ENCODE data around the gene REXO1.

DNA sequence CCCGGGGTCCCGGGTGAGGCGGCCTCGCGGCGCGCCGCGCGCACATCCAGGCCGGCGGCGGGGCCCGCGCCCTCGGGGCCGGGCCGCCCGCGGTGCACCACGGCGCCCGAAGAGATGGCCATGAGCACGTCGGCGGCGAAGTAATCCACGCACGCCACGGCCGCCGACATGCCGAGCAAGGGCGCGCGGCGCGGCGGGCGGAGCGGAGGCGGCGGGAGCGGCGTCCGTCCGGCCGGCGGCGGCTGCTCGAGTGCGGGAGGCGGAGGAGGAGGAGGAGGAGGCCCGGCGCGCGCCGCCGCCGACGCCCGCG is 15.0 kb upstream of the REXO1 start, which contains the start of gene KLF16:
- TF ChIP-seq EP300 (IDR thresholded peaks at IDR 0.05) = no peak
- TF ChIP-seq, protein P1, sequence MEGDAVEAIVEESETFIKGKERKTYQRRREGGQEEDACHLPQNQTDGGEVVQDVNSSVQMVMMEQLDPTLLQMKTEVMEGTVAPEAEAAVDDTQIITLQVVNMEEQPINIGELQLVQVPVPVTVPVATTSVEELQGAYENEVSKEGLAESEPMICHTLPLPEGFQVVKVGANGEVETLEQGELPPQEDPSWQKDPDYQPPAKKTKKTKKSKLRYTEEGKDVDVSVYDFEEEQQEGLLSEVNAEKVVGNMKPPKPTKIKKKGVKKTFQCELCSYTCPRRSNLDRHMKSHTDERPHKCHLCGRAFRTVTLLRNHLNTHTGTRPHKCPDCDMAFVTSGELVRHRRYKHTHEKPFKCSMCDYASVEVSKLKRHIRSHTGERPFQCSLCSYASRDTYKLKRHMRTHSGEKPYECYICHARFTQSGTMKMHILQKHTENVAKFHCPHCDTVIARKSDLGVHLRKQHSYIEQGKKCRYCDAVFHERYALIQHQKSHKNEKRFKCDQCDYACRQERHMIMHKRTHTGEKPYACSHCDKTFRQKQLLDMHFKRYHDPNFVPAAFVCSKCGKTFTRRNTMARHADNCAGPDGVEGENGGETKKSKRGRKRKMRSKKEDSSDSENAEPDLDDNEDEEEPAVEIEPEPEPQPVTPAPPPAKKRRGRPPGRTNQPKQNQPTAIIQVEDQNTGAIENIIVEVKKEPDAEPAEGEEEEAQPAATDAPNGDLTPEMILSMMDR (IDR thresholded peaks at IDR 0.05) = no peak
